Right ventricle myocardium superior (tissue), 1 donor: ENCODE data around the gene C7. TPM values are rescaled to one million over a fixed set of nuclear protein-coding genes. Genes with fewer than 3 reads are reported as not detected.

Experiments used
- ATAC-seq: fragments of 200-7000 bp; cut with Tn5 transposase; one replicate; pipeline ENCODE4 v1.9.1; 2020; ENCODE audit warnings: mild to moderate bottlenecking; ENCODE audit not compliant: poor library complexity
- DNase-seq: peaks from one replicate; pipeline ENCODE4 v3.0.0-alpha.2; 2020
- intact Hi-C: fragments of 100-400 bp; cut with DNase I; formaldehyde crosslinking; loops from one replicate; pipeline ENCODE4 v1.11.2; 2022
- total RNA-seq: library from RNA; stranded (reverse); fragmentation: NEBNext Ultra II Directional; extraction: Animal tissue kit (Norgen Biotek cat#: 25700); gene quantifications from one replicate; pipeline ENCODE4 v1.2.1, GENCODE V29; 2021
- donor health status: DM: no; HTN: yes; CAD: no; lungs with severe emphysema.

Gene C7
- total RNA-seq, 1 donor from 2014 or later, result 272 TPM

GRCh38 chr5:40909723-40910122 is 426 bp downstream of the C7 start:
- ATAC-seq (no peak), DNase-seq (no peak)
- intact Hi-C loops, result loop anchor here (10.0 kb wide), 4 partner anchors 205 to 935 kb away; no protein-coding TSS in a partner anchor

- ATAC-seq, result peak; percentile 70
- intact Hi-C loops, result no loop called here
- DNase-seq, result peak; percentile 68
Observed at GRCh38 chr5:40911266-40911665, 2.0 kb downstream of the C7 start.

- intact Hi-C loops, result no loop called here
- peak; percentile 42 for ATAC-seq
Observed at GRCh38 chr5:40914835-40915234, 5.5 kb downstream of the C7 start.

GRCh38 chr5:40915341-40915926 is 6.1 kb downstream of the C7 start:
- ATAC-seq (peak; percentile 65), DNase-seq (no peak)
- intact Hi-C loops, result no loop called here

More at GRCh38 chr5:40914835-40915234, 5.5 kb downstream of the C7 start:
- no peak for DNase-seq

GRCh38 chr5:40916226-40916625 is 6.9 kb downstream of the C7 start:
- peak; percentile 6 for ATAC-seq
- DNase-seq, result no peak
- intact Hi-C loops, result no loop called here

- intact Hi-C loops, result no loop called here
- no peak for ATAC-seq
- DNase-seq, result no peak
Observed at GRCh38 chr5:40928886-40929448, 19.7 kb downstream of the C7 start.

GRCh38 chr5:40932766-40933165 is 23.5 kb downstream of the C7 start:
- intact Hi-C loops, result no loop called here
- DNase-seq, result no peak
- ATAC-seq, result no peak

- intact Hi-C loops, result no loop called here
- DNase-seq, result no peak
- ATAC-seq, result no peak
Observed at GRCh38 chr5:40937075-40937474, 27.8 kb downstream of the C7 start.

GRCh38 chr5:40939753-40940152 is 30.5 kb downstream of the C7 start:
- DNase-seq (no peak), ATAC-seq (no peak)
- intact Hi-C loops, result no loop called here

GRCh38 chr5:40945111-40945510 is 35.8 kb downstream of the C7 start:
- ATAC-seq, result no peak
- no peak for DNase-seq
- intact Hi-C loops, result no loop called here

GRCh38 chr5:40955313-40955712 is 46.0 kb downstream of the C7 start:
- DNase-seq (no peak), ATAC-seq (no peak)
- intact Hi-C loops, result no loop called here

- no peak for ATAC-seq
- no peak for DNase-seq
- intact Hi-C loops, result no loop called here
Observed at GRCh38 chr5:40957048-40957447, 47.8 kb downstream of the C7 start.

GRCh38 chr5:40958811-40959210 is 49.5 kb downstream of the C7 start:
- DNase-seq (no peak), ATAC-seq (no peak)
- intact Hi-C loops, result no loop called here

GRCh38 chr5:40960037-40960436 is 50.7 kb downstream of the C7 start:
- intact Hi-C loops, result no loop called here
- DNase-seq, result no peak
- ATAC-seq, result no peak

- ATAC-seq (peak; percentile 67), DNase-seq (no peak)
- intact Hi-C loops, result no loop called here
Observed at GRCh38 chr5:40962207-40962955, 53.1 kb downstream of the C7 start.

- no peak for ATAC-seq
- no peak for DNase-seq
- intact Hi-C loops, result no loop called here
Observed at GRCh38 chr5:40972434-40972833, 63.1 kb downstream of the C7 start.

- no peak for ATAC-seq
- intact Hi-C loops, result no loop called here
- DNase-seq, result no peak
Observed at GRCh38 chr5:40973364-40974004, 64.2 kb downstream of the C7 start.

GRCh38 chr5:40976041-40976440 is 66.7 kb downstream of the C7 start:
- ATAC-seq (no peak), DNase-seq (no peak)
- intact Hi-C loops, result no loop called here

- DNase-seq, result no peak
- intact Hi-C loops, result no loop called here
- no peak for ATAC-seq
Observed at GRCh38 chr5:40976836-40977235, 67.5 kb downstream of the C7 start.

- ATAC-seq (no peak), DNase-seq (no peak)
- intact Hi-C loops, result no loop called here
Observed at GRCh38 chr5:40981420-40981819, 72.1 kb downstream of the C7 start.
